NCI-H1048 (cell line): ENCODE measurements around the gene PDE7B.
"Not testable (repeated sequence)": the region's sequence is repeated elsewhere in the genome, so short reads cannot be mapped to it uniquely, and the experiment has no call there.

Experiments used
- DNase-seq: peaks from one replicate; lab custom pipeline; 2025; lab: John Stamatoyannopoulos, UW

The PDE7B gene

DNA sequence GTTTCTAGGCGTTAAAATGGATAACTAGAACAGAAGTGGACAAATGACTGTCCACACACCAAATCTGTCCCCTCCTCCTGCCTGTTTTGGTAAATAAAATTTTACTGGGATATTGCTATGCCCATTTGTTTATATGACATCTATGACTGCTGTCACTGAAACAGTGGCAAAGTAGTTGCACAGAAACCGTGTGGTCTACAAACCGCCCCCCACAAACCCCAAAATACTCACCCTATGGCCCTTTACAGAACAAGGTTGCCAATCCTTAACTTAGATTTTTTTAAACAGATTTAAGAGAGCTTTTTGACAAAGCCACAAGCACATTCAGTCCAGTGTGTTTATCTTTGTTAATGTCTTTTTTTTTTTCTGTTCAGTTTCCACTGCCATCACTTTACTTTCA lies 260.8 kb downstream of the PDE7B start:
- DNase-seq = no peak

DNA sequence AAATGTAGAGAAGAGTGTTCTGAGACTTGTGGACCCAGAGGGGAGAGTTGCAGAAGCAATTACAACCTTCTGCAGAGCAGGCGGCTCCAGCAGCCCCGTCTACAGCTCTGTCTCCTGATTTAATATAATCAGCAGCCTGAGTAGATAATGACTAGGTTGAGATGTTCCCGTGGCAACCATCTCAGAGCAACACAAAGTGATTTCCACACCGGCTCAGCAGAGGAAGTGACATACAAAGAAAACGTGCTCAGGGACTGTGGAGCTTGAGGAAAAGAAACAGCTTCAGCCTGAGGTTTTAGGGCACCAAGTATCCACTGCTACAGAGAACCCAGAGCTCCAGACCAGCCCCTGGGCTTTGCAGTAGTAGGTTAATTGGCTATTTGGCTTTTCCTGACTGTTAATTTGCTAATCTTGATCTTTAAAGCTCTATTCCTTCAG lies 262.3 kb downstream of the PDE7B start:
- no peak for DNase-seq

DNA sequence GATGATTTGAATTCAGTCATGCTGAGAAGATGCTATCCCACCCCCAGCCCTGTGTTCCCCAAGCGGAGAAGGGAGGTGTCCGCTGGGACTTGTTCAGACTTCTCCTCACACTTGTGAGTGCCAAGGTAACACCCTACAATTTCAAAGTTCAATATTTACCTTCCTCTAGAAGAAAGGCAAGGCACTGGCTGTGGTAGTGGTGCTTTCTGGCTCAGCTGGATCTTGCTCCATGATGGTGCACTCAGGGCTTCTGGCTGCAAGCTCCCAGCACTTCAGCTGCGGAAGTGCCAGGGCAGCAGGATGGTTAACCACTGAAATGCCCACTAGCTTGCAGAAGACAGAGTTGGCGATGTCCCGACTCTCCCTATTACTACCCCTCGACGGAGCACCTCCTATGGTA lies 263.2 kb downstream of the PDE7B start:
- no peak for DNase-seq

DNA sequence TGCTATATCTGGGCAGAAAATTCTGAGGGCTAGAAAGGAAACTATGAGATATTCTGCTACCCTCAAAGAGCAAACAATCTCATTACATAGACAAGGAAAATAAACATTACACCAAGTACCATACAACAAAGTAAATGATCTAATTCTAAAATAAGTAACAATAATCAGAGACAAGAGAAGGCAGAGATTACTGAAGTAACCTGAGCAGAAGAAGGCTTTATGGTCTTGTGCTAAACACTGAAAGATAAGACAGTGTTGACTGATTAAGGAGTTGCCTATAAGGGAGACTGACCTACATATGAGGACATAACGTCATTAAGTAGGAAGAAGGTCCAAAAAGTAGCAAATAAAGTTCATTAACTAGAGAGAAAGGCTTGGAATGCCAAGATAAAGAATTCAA lies 264.4 kb downstream of the PDE7B start:
- DNase-seq = no peak

DNA sequence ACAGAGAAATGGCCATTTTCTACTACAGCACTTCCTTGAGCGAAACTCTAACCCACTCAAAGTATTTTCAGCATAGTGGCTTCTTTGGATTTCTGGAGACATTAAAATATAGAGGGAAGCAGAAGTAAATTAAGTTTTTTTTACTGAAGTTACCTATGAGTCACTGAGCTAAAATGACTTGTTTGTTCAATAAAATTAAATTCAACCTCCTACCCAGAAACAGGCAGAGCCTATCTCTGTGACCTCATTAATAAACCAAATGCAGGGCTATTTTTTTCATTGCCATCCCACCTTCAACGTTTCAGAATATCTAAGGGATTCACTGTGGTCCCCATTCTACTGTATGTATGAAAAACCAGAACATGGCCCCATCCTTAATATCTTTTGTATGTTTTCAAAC lies 265.6 kb downstream of the PDE7B start:
- no peak for DNase-seq

DNA sequence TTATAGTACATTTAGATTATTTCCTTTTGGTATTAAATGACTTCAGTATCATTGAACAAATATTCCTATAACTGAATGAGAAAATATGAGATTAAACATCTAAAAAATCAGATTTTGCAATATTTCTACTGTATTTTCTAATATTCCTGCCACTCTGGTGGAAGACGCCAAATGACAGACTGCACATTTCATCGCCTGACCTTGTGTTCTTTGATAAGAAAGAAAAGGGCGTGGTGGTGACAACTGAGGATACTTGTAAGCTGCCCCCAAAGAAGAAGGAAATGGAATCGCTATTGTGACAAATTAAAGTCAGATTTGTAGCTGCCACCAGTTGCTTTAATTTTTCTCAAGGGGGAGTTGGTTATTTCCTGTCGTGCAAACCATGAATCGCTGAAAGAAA lies 267.3 kb downstream of the PDE7B start:
- DNase-seq = no peak

DNA sequence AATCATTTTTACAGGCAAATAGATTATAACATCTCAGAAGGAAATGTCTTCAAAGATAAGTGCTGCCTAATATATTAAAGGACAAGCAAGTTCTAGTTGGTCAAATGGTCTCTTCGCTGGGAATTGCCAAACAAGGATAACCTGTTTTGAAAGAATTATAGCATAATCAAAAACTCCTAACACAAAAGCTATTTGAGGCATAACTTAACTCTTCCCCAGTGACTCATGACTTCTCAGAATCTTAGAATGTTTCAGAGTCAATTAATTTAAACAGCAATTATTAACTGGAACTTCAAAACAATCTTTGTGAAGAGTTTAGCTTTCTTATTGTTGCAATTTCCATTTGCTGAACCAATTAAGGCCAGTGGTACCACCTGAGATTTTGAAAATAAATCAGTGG lies 272.0 kb downstream of the PDE7B start:
- DNase-seq = no peak

DNA sequence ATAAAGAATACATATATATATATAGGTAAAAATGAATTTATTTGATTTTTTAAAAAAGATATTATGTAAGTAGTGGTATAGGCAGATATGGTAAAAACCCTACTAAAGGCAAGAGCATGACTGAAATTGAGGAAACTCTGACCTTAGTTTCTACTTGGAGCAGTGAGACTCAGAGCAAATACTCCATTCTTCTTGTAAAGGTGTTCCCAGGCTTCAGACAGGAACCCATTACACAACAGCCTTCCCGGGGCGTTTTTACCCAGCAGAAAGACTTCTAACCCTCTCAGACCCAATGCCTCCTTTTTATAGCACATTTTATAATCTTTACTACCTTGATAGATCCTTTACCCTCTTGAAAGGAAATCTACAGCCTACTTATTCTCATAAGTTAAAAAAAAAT lies 274.1 kb downstream of the PDE7B start:
- no peak for DNase-seq

DNA sequence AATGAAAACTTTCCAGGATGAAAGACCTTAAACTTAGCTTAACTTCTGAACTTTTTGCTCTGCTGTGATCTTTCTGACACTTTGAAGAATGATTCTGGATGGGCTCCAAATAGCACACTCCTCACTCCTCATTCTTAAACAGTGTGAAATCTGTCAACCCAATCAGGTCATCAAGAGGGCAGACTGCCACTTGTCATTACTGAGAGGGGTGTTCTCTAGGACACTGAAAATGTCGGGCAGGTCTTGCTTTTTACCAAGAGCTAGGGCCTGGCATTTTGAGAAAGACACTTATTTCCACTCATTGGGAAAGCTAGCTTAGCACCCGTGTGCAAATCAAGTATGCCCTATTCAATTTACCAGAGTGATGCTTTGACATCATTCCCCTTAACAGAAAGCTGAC lies 276.4 kb downstream of the PDE7B start:
- DNase-seq = no peak

DNA sequence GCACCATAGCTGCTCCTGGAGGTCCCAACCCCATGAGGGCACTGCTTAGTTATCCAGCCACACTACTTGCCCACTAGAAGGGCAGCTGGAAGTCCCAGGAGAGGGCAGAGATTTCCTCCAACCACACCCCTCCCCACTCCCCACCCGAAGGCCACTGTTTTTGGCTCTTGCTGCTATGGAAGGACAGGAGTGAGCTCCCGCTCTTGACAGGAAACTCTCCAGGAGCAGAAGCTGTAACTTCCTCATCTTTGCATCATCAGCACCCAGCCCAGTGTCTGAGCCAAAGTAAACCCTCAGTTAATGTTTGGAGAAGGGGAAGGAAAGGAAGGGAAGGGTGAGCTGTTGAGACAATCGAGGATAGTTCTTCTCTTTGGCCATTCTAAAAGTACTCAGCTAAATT lies 277.9 kb downstream of the PDE7B start:
- no peak for DNase-seq

DNA sequence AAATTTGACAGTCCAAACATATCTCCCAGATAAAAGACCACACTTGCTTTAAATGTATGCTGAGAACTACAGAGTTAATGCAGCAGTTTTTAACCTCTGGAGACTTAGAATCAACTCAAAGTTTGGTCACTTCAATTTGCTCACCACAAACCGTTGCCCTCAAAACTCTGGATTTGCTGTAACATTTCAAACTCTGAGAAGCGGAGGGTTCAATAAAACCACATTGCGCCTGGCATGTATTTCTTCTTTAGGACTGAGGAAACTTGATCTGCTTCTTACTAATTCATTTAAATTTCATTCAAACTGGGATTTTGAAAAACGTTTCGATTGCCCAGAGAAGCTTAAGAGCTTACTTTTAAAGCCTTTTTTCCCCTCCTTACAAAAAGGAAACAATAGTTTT lies 282.8 kb downstream of the PDE7B start:
- DNase-seq = no peak

DNA sequence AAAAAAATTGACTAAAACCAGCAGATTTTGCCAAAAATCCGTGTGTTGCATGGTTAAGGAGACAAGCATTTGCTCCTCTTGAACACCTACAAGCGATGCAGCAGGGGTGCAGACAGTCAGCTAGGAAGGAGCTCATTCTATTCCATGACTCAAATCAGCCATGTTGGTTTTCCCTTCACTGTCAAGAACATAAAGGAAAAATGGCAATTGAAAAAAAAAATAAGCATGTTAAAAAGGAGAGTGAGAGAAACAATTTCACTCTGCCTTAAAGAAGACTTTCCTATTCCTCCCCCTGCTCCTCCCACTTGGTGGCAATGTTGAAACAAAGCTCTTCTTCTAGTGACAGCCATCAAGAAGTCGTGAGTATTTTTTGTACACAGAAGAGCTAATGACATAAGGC lies 283.2 kb downstream of the PDE7B start:
- DNase-seq = no peak

DNA sequence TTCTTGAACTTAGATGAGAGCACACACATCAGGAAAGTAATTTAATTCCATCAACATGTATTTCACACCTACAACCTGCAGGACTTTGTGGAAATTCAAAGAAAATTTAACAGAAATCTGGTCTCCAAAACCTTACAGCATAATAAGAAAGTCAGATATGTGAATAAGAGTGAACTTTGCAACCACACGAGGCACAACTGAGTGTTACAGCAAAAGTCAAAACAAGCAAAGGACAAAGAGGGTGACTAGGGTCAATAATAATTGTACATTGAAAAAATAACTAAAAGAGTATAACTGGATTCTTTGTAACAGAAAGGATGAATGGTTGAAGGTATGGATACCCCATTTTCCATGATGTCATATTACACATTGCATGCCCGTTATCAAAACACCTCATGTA lies 284.8 kb downstream of the PDE7B start:
- DNase-seq = no peak

DNA sequence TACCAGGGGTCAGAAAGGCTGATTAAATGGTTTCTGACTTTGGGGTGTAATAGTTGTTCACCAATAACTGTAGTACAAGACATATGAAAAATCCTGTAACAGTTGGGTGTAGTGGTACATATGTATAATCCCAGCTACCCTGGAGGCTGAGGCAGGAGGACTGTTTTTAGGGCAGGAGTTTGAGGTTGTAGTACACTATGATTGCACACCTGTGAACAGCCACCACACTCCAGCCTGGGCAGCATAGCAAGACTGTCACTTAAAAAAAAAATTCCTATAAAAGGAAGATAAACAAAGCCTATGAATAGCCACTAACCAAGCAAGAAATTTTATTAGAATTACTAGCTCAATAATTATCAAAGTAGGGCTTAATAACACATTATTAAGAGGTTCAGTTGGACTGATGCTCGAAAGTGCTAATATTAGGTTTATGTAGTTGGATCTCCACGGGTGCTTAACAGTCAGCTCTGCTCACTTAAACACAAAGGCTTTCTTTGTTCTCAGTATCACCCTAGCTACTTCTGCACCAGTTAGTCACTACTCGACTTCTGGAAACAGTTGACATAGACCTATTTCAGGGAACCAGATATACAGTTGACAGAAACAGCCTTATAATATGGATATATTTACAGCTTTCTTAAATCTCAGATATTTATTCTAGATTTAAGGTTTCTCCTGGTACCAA lies 285.6 kb downstream of the PDE7B start:
- DNase-seq = no peak

DNA sequence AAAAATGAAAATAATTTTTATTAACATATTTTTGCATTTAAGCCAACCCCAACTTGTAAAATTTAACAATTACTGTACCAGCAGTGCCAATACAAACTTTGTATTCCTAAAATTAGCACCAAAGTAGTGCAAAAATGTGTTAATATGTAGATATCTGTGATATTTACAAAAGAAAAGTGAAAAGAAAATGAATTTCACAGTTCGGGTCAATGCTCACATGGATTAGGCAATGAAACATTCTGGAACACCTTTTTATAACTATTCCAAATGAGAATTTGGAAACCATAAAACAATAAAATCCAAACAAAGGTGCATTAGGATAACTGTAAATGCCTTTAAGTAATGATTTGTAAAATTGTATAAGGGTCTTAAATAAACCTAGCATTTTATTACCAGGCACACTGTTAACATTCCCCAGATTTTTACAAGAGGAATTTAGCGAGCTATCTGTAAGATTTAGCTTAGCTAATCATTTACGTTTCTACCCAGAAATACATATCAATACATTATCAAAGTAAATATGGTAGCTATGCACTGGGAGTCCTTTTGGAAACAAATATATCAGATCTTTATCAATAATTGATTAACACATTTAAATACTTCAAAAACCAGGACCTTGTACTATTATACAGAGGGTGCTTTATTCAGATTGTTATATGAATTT lies 286.4 kb downstream of the PDE7B start:
- no peak for DNase-seq

DNA sequence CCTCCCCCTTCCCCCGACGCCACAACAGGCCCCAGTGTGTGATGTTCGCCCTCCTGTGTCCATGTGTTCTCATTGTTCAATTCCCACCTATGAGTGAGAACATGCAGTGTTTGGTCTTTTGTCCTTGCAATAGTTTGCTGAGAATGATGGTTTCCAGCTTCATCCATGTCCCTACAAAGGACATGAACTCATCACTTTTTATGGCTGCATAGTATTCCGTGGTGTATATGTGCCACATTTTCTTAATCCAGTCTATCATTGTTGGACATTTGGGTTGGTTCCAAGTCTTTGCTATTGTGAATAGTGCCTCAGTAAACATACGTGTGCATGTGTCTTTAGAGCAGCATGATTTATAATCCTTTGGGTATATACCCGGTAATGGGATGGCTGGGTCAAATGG lies 287.6 kb downstream of the PDE7B start:
- not testable (repeated sequence) for DNase-seq

DNA sequence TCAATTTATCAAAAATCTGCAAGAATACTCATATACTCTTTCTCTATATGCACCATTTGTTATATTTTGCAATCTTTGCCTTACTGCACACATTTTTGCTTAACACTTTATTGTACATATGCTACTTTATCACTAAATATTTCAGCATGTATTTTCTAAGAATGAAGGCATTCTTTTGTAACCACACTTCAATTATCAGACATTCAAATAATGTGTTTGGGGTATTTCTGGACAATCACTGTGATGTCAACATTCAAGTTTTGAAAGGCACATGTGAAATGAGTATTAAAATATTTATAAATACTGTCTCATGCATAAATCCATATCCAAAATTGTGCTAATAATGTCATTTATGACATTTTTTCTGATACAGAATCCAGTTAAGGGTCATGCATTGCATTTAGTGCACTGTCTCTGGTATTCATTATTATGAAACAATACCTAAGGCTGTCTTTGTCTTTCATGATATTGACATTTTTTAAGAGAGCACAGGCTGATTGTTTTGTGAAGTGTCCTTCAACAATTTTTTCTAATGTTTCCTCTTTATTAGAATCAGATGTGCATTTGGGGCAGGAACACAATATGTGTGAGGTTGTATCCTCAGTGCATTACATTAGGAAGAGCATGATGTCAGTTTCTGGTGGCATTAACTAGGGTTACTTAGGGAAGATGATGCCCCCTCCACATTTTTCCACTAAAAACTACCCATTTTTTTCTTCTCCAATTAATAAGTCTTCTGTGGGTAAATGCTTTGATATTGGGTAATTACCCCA lies 292.9 kb downstream of the PDE7B start:
- no peak for DNase-seq

DNA sequence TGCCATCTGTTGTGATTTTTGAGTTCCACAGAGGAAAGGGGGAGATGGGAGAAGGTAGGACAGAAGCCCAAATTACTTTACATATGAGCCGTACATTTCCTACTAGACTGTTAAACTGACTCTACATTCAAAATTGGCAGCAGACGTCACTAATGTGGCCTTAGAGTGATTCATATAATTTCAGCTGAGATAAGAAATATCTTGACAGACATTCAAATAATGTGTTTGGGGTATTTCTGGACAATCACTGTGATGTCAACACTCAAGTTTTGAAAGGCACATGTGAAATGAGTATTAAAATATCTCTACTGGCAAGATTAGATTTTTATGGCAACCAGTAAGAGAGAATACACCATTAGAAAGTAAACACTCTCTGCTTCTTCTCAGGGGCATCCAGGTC lies 294.6 kb downstream of the PDE7B start:
- DNase-seq = no peak

DNA sequence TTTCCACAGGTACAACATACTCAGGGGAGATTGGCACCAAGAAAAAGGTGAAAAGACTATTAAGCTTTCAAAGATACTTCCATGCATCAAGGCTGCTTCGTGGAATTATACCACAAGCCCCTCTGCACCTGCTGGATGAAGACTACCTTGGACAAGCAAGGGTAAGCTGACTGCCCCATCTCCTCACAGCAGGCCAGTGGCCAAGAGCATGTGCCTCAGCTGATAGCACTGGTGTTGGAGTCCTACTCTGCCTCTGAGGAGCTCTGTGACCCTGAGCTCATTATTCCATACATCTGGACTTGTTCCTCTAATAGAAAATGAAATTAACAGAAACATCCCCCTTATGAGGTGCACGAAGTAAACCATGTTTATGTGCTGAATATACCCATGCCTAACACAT lies 295.8 kb downstream of the PDE7B start:
- no peak for DNase-seq

DNA sequence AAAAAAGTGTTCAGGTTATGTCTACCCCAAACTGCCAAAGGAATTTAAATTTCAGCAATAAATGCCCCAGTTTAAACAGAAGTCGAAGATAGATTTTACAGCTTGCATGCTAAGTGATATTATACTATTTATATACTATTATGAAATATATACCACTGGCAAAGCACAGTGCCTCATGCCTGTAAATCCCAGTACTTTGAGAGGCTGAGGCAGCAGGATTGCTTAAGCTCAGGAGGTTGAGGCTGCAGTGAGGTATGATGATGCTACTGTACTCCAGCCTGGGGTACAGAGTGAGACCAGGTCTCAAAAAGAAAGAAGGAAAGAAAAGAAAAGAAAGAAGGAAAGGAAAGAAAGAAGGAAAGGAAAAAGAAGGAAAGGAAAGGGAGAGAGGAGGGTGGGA lies 296.6 kb downstream of the PDE7B start:
- no peak for DNase-seq

DNA sequence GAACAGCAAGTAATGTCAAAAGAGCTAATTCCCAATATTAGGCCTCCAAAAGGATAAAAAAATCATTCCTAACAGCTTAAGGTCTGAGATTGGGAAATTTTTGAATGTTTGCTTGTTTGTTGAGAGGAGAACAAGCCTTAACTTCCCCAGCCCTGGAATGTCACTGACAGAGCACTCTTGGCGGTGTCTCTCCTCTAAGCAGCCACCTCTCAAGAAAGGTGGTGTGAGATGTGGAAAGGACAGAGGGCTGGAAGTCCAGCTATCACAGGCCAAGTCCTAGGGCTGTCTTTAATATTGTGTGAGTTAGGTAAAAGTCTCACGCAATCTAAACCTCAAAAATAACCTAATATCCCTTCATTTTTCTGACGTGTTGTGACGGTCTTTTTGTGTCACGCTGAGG lies 297.0 kb downstream of the PDE7B start:
- DNase-seq = no peak

DNA sequence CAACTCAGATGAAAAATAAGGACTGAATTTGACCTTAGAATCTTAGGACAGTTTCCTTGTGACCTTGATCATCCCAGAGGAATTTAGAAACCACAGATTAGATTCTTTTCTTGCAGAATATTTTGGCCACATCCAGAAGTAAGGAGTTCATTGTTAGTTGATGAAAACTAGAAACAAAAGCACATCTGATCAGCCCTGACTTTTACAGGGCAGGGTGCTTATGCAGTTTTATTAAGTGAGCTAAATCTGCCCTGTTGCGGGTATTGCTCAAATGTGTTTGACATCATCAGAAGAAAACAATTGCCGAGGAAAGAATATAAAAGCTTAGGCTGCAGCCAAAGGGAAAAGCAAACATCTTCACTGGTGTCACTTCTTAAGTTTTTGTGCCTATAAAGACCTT lies 297.8 kb downstream of the PDE7B start:
- no peak for DNase-seq

DNA sequence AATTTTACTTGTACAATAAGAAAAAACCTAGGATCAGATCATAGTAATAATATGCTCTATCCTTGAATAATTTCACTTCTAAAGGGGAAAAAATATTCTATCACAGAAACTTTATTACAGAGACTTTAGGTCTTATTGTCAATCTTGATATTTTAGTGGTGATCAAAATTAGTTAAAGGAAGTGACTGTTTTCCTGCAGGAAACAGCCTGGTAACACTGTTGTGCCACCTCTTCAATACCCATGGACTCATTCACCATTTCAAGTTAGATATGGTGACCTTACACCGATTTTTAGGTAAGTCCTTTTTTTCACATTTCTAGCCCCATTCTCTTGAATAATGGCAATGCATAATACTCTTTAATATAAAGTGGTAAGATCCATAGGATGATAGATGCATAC lies 299.5 kb downstream of the PDE7B start:
- DNase-seq = no peak
